ENCODE measurements around the gene CACNA2D4. TPM values are rescaled to one million over a fixed set of nuclear protein-coding genes. Genes with fewer than 3 reads are reported as not detected.

CACNA2D4 gene
- total and polyA plus RNA-seq, 4 donors, result 0.82 to 2.8 (median 1.3) TPM

DNA sequence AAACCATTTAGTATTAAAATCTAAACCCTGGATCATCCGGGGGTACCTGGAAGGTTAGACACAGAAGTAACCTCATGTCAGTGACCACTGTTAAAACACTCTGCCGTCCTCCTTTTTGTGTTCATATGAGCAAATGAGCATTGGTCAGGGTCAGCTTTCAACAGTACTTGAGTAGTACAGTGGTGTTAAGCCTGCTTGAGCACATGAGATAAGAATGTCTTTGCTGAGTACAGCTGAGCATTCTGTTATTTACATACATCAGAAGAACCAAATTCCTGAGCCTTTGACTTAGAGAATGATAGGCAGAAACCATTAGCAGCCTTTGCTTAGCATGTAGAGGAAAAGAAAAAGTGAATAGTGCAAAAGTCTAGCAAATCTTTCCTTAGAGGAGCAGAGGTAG lies 136.7 kb downstream of the CACNA2D4 start:
- no peaks in the 10 kb centered on the region for H3K27me3 ChIP-seq (ENCODE audit: control insufficient read depth in 4 of 4, insufficient read depth in 4 of 4, low read length in 3 of 4)
- H3K4me1 ChIP-seq (ENCODE audit: control insufficient read depth in 4 of 4, insufficient read depth in 4 of 4, low read length in 3 of 4), result peaks cover 0 to 12% (median 5%) of the 10 kb centered on the region in 4 donors
- no peaks in the 10 kb centered on the region for H3K9me3 ChIP-seq (ENCODE audit: control insufficient read depth in 4 of 4, low read length in 3 of 4)
- H3K9ac ChIP-seq (ENCODE audit: low read depth in 1 of 2, low read length in 2 of 2), result no peak overlapping the region
- H3K36me3 ChIP-seq (ENCODE audit: control insufficient read depth in 4 of 4, insufficient read depth in 3 of 4, low read depth in 1 of 4, low read length in 3 of 4), result peaks cover 0 to 34% (median 21%) of the 10 kb centered on the region in 4 donors
- no peak overlapping the region for H3K4me3 ChIP-seq (ENCODE audit: low read depth in 1 of 3, low read length in 3 of 3)
- H3K27ac ChIP-seq (ENCODE audit: low read depth in 1 of 2, low read length in 2 of 2), result peak overlapping the region in 1 of 2 donors; percentile 19
- no peak for TF ChIP-seq HNF4A (conservative IDR thresholded peaks at IDR 0.05)
- no peak for TF ChIP-seq NR2F2 (IDR thresholded peaks at IDR 0.05)
- no peak for TF ChIP-seq JUND (IDR thresholded peaks at IDR 0.05)
- no peak for TF ChIP-seq GABPA (IDR thresholded peaks at IDR 0.05 in 1 of 2, conservative IDR thresholded peaks at IDR 0.05 in 1 of 2)
- TF ChIP-seq, protein P1, sequence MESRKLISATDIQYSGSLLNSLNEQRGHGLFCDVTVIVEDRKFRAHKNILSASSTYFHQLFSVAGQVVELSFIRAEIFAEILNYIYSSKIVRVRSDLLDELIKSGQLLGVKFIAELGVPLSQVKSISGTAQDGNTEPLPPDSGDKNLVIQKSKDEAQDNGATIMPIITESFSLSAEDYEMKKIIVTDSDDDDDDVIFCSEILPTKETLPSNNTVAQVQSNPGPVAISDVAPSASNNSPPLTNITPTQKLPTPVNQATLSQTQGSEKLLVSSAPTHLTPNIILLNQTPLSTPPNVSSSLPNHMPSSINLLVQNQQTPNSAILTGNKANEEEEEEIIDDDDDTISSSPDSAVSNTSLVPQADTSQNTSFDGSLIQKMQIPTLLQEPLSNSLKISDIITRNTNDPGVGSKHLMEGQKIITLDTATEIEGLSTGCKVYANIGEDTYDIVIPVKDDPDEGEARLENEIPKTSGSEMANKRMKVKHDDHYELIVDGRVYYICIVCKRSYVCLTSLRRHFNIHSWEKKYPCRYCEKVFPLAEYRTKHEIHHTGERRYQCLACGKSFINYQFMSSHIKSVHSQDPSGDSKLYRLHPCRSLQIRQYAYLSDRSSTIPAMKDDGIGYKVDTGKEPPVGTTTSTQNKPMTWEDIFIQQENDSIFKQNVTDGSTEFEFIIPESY (IDR thresholded peaks at IDR 0.05), result no peak
- TF ChIP-seq, protein P2, sequence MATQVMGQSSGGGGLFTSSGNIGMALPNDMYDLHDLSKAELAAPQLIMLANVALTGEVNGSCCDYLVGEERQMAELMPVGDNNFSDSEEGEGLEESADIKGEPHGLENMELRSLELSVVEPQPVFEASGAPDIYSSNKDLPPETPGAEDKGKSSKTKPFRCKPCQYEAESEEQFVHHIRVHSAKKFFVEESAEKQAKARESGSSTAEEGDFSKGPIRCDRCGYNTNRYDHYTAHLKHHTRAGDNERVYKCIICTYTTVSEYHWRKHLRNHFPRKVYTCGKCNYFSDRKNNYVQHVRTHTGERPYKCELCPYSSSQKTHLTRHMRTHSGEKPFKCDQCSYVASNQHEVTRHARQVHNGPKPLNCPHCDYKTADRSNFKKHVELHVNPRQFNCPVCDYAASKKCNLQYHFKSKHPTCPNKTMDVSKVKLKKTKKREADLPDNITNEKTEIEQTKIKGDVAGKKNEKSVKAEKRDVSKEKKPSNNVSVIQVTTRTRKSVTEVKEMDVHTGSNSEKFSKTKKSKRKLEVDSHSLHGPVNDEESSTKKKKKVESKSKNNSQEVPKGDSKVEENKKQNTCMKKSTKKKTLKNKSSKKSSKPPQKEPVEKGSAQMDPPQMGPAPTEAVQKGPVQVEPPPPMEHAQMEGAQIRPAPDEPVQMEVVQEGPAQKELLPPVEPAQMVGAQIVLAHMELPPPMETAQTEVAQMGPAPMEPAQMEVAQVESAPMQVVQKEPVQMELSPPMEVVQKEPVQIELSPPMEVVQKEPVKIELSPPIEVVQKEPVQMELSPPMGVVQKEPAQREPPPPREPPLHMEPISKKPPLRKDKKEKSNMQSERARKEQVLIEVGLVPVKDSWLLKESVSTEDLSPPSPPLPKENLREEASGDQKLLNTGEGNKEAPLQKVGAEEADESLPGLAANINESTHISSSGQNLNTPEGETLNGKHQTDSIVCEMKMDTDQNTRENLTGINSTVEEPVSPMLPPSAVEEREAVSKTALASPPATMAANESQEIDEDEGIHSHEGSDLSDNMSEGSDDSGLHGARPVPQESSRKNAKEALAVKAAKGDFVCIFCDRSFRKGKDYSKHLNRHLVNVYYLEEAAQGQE (IDR thresholded peaks at IDR 0.05), result no peak
- TF ChIP-seq, protein P3, sequence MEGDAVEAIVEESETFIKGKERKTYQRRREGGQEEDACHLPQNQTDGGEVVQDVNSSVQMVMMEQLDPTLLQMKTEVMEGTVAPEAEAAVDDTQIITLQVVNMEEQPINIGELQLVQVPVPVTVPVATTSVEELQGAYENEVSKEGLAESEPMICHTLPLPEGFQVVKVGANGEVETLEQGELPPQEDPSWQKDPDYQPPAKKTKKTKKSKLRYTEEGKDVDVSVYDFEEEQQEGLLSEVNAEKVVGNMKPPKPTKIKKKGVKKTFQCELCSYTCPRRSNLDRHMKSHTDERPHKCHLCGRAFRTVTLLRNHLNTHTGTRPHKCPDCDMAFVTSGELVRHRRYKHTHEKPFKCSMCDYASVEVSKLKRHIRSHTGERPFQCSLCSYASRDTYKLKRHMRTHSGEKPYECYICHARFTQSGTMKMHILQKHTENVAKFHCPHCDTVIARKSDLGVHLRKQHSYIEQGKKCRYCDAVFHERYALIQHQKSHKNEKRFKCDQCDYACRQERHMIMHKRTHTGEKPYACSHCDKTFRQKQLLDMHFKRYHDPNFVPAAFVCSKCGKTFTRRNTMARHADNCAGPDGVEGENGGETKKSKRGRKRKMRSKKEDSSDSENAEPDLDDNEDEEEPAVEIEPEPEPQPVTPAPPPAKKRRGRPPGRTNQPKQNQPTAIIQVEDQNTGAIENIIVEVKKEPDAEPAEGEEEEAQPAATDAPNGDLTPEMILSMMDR (IDR thresholded peaks at IDR 0.05; ENCODE audit: low read depth, low read length, missing input control), result no peak
- TF ChIP-seq FOXA2 (IDR thresholded peaks at IDR 0.05), result no peak
- TF ChIP-seq RXRA (IDR thresholded peaks at IDR 0.05), result no peak
- no peak for TF ChIP-seq SP1 (IDR thresholded peaks at IDR 0.05)
- TF ChIP-seq, protein P4, sequence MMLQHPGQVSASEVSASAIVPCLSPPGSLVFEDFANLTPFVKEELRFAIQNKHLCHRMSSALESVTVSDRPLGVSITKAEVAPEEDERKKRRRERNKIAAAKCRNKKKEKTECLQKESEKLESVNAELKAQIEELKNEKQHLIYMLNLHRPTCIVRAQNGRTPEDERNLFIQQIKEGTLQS (IDR thresholded peaks at IDR 0.05), result no peak
- TF ChIP-seq RAD21 (IDR thresholded peaks at IDR 0.05), result no peak
- TF ChIP-seq EGR1 (IDR thresholded peaks at IDR 0.05; ENCODE audit: low read depth in 2 of 2), result no peak
- WGBS, result 42% methylated on average over 2 of the region's 2 CpGs
- no peak for DNase-seq (ENCODE audit: low spot score)

DNA sequence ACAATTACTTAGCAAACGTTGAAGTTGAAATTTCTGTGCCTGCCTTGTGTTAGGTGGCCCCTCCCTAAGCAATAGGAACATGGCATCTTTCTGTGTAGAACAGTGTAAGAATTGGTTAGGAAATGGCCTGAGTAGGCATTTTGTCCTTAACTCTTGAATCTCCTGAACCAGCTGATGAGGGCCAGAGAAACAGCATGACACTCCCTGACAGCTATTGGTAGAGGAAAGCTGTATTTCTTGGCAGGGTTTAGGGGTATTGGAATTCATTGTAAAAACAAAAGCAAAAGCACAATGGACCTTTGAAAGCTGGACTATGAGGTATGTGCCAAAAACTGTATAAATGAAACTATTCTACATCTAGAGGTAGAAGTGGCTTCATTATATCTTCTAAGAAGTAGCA lies 138.7 kb downstream of the CACNA2D4 start:
- Histone ChIP-seq H3K27ac (ENCODE audit: low read depth in 1 of 2, low read length in 2 of 2) (no peak overlapping the region), H3K4me1 (ENCODE audit: control insufficient read depth in 4 of 4, insufficient read depth in 4 of 4, low read length in 3 of 4) (peaks cover 0 to 12% (median 5%) of the 10 kb centered on the region in 4 donors), H3K36me3 (ENCODE audit: control insufficient read depth in 4 of 4, insufficient read depth in 3 of 4, low read depth in 1 of 4, low read length in 3 of 4) (peaks cover 2 to 20% (median 12%) of the 10 kb centered on the region in 4 donors), H3K4me3 (ENCODE audit: low read depth in 1 of 3, low read length in 3 of 3) (no peak overlapping the region), H3K27me3 (ENCODE audit: control insufficient read depth in 4 of 4, insufficient read depth in 4 of 4, low read length in 3 of 4) (no peaks in the 10 kb centered on the region), H3K9me3 (ENCODE audit: control insufficient read depth in 4 of 4, low read length in 3 of 4) (no peaks in the 10 kb centered on the region), H3K9ac (ENCODE audit: low read depth in 1 of 2, low read length in 2 of 2) (no peak overlapping the region)
- no peak for DNase-seq (ENCODE audit: low spot score)
- WGBS, result 70% methylated on average over 1 of the region's 1 CpG
- TF ChIP-seq FOXA1 (IDR thresholded peaks at IDR 0.05) (no peak), EGR1 (IDR thresholded peaks at IDR 0.05; ENCODE audit: low read depth in 2 of 2) (no peak), SP1 (IDR thresholded peaks at IDR 0.05) (no peak), MAX (IDR thresholded peaks at IDR 0.05) (no peak), TAF1 (conservative IDR thresholded peaks at IDR 0.05) (no peak), YY1 (IDR thresholded peaks at IDR 0.05) (no peak)
- TF ChIP-seq, protein P1 (IDR thresholded peaks at IDR 0.05), result no peak
